ENCODE results near the gene GHRH. TPM values are rescaled to one million over a fixed set of nuclear protein-coding genes. Genes with fewer than 3 reads are reported as not detected.

Gene GHRH
- total RNA-seq, 1 experiment from 2014 or later: not detected

GRCh38 chr20:37266940-37267666, 5.5 kb upstream of the GHRH start:
- H3K9me3 ChIP-seq (ENCODE audit: control insufficient read depth, insufficient read depth, low read depth, low read length): no peaks in the 10 kb centered on the region
- no peak for DNase-seq (ENCODE audit: low read depth, low spot score)
- TF ChIP-seq CTCF (IDR thresholded peaks at IDR 0.05): no peak
- no peak for TF ChIP-seq SIN3A (IDR thresholded peaks at IDR 0.05; ENCODE audit: borderline replicate concordance, insufficient read depth, low read depth, low read length)
- TF ChIP-seq REST (IDR thresholded peaks at IDR 0.05; ENCODE audit: insufficient read depth in 1 of 2, low read depth in 2 of 2, low read length in 1 of 2): no peak
- TF ChIP-seq POLR2AphosphoS5 (IDR thresholded peaks at IDR 0.05; ENCODE audit: low read depth, low read length): no peak
- no peak for TF ChIP-seq TCF7L2 (IDR thresholded peaks at IDR 0.05; ENCODE audit: low read depth, low read length)
- no peaks in the 10 kb centered on the region for H3K27me3 ChIP-seq (ENCODE audit: control insufficient read depth, insufficient read depth, low read length)
- ATAC-seq: no peak
- H3K4me1 ChIP-seq (ENCODE audit: control insufficient read depth, insufficient read depth, low read length): no peaks in the 10 kb centered on the region
- intact Hi-C loops (cut with micrococcal nuclease; ENCODE audit: unreplicated experiment) (loop anchor here (5.0 kb wide), 1 partner anchor 265 kb away; no protein-coding TSS in a partner anchor), in situ Hi-C loops (cut with HindIII; ENCODE audit: low pct_unique_long_range_greater_than_20kb, low sequenced_read_pairs) (no loop called here)
- no peak overlapping the region for H3K27ac ChIP-seq (ENCODE audit: low read length)
- no TSS peak for BruUV-seq (replicated peaks)
- CTCF ChIA-PET: interaction anchor here (0.7 kb wide), 1 partner anchor 89 kb away, joined by 5 read pairs; no protein-coding TSS in a partner anchor
- POLR2A ChIA-PET: no interaction called here
- H3K36me3 ChIP-seq (ENCODE audit: control insufficient read depth, insufficient read depth, low read length): no peaks in the 10 kb centered on the region
- H3K4me3 ChIP-seq (ENCODE audit: low read depth in 2 of 2, low read length in 2 of 2): no peak overlapping the region

GRCh38 chr20:37265152-37265551, 3.5 kb upstream of the GHRH start:
- ATAC-seq (no peak), DNase-seq (ENCODE audit: low read depth, low spot score) (no peak)
- Histone ChIP-seq H3K36me3 (ENCODE audit: control insufficient read depth, insufficient read depth, low read length) (no peaks in the 10 kb centered on the region), H3K27ac (ENCODE audit: low read length) (no peak overlapping the region), H3K4me3 (ENCODE audit: low read depth in 2 of 2, low read length in 2 of 2) (no peak overlapping the region), H3K4me1 (ENCODE audit: control insufficient read depth, insufficient read depth, low read length) (no peaks in the 10 kb centered on the region), H3K27me3 (ENCODE audit: control insufficient read depth, insufficient read depth, low read length) (peaks cover 4% of the 10 kb centered on the region), H3K9me3 (ENCODE audit: control insufficient read depth, insufficient read depth, low read depth, low read length) (no peaks in the 10 kb centered on the region)
- BruUV-seq (replicated peaks): no TSS peak
- no peak for TF ChIP-seq TCF7L2 (IDR thresholded peaks at IDR 0.05; ENCODE audit: low read depth, low read length)
- TF ChIP-seq REST (IDR thresholded peaks at IDR 0.05; ENCODE audit: insufficient read depth in 1 of 2, low read depth in 2 of 2, low read length in 1 of 2): no peak
- TF ChIP-seq SIN3A (IDR thresholded peaks at IDR 0.05; ENCODE audit: borderline replicate concordance, insufficient read depth, low read depth, low read length): no peak
- TF ChIP-seq CTCF (IDR thresholded peaks at IDR 0.05): no peak
- no peak for TF ChIP-seq POLR2AphosphoS5 (IDR thresholded peaks at IDR 0.05; ENCODE audit: low read depth, low read length)
- intact Hi-C loops (cut with micrococcal nuclease; ENCODE audit: unreplicated experiment): loop anchor here (5.0 kb wide), 1 partner anchor 267 kb away; no protein-coding TSS in a partner anchor
- in situ Hi-C loops (cut with HindIII; ENCODE audit: low pct_unique_long_range_greater_than_20kb, low sequenced_read_pairs): no loop called here
- ChIA-PET POLR2A (interaction anchor here (0.6 kb wide), 1 partner anchor 8 kb away, joined by 5 read pairs; no protein-coding TSS in a partner anchor), CTCF (interaction anchor here (0.5 to 1.1 kb wide), 3 partner anchors 69 to 277 kb away, joined by 3 read pairs; no protein-coding TSS in a partner anchor)
